NCI-H2107 treated with DMSO at 0.1 percent for 48 hours (cell line): ENCODE measurements around the gene FCGR3A.
"Not testable (repeated sequence)": the region's sequence is repeated elsewhere in the genome, so short reads cannot be mapped to it uniquely, and the experiment has no call there.

ENCODE experiments used
- DNase-seq: peaks from one replicate; lab custom pipeline; 2025; ENCODE audit not compliant: unreplicated experiment; lab: John Stamatoyannopoulos, UW

FCGR3A gene

DNA sequence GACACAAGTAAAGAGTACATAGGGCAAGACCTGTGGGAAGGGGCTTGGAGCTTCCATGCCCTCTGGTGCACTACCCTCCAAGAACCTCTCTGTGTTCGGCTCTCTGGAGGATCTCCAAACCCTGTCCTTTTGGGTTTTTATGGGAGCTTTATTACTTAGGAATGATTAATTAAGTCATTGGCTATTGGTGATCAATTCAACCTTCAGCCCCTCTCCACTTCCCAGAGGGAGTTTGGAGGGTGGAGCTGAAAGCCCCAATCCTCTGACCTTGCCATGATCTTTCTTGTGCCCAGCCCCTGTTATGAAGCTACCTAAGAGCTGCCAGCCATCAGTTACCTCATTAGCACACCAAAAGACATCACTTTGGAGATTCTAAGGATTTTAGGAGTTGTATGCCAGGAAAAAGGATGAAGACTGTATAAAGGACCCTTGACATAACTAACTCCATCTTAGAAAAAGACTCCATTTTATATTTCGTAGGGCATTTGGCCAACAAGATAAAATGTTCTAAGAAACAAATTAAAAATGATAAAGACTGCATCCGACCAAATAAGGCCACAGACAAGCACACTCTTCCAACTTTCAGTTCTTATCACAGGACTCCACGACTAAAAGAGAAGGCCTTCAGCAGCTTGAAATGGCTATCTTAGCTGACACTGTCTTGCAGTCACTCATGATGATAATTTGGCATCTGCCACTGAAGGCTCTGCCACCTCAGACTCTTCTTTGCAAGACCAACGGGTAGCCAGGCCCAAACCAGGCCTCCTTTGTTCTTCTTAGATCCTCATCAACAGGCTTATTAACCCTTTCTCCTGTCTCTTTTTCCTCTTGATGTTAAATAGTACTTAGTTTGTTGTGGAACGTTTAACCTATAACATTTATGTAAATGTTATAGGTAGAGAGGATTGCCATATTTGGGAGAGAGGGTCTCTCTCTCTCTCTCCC is 8.2 kb upstream of the FCGR3A start:
- DNase-seq, result not testable (repeated sequence)

- DNase-seq, result not testable (repeated sequence)
Measured at GRCh38 chr1:161556990-161557389, 7.4 kb upstream of the FCGR3A start.

GRCh38 chr1:161556143-161556542 is 6.5 kb upstream of the FCGR3A start:
- not testable (repeated sequence) for DNase-seq

DNA sequence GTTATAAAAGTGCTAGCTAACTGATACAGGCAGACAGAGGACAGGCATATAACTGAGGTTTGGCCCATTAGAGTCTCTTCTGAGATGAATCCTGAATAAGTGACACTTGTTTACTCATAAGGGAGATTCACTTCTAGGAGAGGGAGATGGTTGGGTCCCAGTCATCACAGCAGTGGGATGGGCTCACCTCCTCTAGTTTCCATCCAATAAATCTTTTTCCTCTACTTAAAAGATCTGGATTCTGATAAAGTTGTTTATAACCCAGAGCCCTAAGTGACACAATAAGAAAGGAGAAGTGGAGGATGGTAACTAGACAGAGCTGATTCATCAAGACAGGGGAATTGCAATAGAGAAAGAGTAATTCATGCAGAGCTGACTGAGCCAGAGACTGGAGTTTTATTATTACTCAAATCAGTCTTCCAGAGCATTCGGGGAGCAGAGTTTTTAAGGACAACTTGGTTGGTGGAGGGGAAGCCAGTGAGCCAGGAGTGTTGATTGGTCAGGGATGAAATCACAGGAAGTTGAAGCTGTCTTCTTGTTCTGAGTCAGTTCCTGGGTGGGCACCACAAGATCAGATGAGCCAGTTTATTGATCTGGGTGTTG is 5.3 kb upstream of the FCGR3A start:
- not testable (repeated sequence) for DNase-seq

GRCh38 chr1:161554340-161554739 is 4.7 kb upstream of the FCGR3A start:
- not testable (repeated sequence) for DNase-seq

- DNase-seq, result not testable (repeated sequence)
Measured at GRCh38 chr1:161553631-161554030, 4.0 kb upstream of the FCGR3A start.

- not testable (repeated sequence) for DNase-seq
Measured at GRCh38 chr1:161550942-161551341, 1.3 kb upstream of the FCGR3A start.

DNA sequence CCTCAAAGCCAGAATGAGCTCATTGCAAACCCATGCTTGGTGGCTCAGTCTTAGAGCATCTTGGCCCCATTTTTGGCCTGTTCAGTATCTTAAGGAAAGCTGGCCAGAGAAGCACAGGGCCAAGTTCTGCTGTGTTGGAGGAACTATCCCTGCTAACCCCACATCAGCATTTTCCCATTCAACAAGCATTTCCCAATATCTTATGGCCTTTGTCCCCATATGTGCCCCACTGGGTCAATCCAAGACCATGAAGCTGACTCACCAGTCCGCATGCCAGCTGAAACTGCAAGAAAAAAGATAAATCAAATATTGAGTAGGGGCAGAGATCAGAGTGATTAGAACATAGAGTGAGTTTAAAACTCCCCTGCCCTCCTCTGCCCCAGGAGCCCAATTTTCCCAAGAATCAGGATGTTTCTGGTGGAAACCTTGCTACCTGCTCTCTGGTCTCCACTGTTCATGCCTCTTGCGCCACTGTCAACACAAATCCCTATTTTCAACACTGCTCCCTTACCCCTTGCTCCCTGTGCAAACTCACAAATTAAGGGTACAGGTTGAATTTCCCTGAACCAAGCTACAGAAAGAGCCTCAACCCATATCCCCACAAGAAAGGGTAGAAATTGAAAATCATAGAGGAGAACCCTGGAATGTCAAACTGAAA is 740 bp downstream of the FCGR3A start:
- DNase-seq, result not testable (repeated sequence)

DNA sequence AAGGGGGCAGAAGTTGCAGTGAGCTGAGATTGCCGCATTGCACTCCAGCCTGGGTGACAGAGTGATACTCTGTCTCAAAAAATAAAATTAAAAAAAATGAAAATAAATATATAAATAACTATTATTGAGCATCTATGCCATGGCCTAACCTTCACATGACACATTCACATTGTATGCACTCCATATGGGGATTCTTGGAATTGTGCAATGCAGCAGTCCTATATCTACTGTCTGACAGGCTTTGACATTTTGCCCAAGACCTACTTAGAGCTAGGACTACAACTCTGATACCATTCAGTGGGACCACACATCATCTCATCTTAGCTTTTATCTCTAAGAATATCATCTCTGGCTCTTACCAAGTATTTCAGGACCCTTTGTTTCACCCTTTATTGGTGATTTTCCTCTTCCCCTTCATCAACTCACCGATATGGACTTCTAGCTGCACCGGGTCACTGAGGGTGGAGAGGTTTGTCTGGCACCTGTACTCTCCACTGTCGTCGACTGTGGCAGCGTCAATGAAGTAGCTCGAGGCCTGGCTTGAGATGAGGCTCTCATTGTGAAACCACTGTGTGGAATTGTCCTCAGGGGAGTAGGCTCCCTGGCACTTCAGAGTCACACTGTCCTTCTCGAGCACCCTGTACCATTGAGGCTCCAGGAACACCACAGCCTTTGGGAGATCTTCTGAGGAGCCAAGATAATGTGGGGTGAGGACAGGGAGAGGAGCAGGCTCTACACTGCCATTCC is 1.4 kb downstream of the FCGR3A start:
- DNase-seq, result not testable (repeated sequence)

GRCh38 chr1:161545005-161545731 is 4.5 kb downstream of the FCGR3A start:
- not testable (repeated sequence) for DNase-seq

- not testable (repeated sequence) for DNase-seq
Measured at GRCh38 chr1:161543125-161543524, 6.5 kb downstream of the FCGR3A start.

- DNase-seq, result not testable (repeated sequence)
Measured at GRCh38 chr1:161542091-161542559, 7.5 kb downstream of the FCGR3A start.

DNA sequence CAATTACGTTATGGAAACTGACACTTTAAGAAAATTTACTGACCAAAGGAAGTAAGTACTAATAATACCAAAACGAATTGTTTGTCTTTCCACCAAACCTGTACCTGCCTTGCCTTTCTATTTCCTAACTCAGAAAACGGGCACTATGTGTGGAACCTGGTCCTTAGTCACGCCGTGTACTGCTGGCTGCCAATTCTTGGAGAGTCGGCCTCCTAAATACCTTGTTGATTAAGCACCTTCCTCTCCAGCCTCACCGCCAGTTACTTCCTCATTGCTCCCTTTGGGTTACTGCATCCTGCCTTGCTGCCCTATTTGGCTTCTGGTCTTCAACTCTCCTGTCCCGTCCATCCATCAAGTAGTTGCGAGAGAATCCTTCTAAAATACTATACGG is 9.1 kb downstream of the FCGR3A start:
- DNase-seq, result not testable (repeated sequence)

DNA sequence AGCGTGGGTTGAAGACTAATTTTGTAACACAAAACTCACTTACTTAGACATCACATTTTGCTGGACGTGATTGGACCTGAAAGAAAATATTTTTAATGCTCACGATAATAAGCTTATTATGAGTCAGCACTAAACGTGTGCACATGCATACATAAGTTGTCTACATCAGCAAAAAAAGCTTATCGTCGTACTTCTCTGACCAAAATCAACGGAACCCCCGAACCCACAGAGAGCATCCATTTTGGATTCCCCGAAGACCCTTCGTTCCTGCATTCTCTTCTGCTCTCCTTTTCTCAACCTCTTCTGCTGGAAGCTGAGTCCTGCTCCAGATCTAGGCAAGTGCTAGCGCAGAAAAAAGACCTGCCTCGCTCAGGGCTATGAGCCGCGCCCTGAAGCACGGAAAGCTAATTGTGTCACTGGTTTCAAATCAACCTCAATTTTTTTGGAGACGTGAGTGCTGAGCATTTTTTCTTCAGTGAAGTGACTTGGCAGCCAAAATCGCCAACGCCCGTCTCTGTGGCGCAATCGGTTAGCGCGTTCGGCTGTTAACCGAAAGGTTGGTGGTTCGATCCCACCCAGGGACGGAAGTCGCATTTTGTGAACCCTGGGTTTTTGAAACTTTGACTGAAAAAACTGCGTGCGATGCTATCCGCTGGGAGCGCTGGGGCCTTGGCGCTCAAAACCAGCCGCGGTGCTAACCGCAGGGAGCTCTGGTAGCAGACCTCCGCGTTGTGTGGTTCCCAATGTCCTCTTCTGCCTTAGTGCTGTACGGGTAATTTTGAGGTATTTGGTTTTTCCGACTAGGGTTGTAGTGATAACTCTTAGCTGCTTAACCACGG is 9.7 kb downstream of the FCGR3A start:
- peak; percentile 47 for DNase-seq

DNA sequence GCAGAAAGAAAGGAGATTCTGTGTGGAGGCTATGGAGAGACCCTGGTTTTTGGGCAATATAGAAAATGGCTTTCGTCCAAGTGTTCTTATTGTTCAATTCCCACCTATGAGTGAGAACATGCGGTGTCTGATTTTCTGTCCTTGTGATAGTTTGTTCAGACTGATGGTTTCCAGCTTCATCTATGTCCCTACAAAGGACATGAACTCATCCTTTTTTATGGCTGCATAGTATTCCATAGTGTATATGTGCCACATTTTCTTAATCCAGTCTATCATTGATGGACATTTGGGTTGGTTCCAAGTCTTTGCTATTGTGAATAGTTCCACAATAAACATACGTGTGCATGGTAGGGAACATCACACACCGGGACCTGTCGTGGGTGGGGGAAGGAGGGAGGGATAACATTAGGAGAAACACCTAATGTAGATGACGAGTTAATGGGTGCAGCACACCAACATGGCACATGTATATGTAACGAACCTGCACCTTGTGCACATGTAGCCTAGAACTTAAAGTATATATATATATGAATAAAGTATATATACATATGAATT is 10.6 kb downstream of the FCGR3A start:
- not testable (repeated sequence) for DNase-seq

DNA sequence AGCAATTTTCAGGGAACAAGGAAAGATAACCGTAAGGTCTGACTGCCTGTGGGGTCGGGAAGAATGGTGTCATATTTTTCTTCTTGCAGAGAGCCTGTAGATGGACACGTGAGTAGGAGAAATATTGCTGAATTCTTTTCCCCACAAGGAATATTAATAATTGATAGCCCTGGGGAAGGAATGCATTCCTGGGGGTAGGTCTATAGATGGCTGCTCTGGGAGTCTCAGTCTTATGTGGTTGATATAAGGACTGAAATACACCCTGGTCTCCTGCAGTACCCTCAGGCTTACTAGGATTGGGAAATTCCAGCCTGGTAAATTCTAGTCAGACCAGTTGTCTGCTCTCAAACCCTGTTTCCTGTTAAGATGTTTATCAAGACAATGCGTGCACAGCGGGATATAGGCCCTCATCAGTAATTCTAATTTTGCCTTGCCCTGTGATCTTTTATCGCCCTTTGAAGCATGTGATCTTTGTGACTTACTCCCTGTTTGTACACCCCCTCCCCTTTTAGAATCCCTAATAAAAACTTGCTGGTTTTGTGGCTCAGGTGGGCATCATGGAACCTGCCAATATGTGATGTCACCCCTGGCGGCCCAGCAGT is 12.4 kb downstream of the FCGR3A start:
- DNase-seq, result not testable (repeated sequence)

- not testable (repeated sequence) for DNase-seq
Measured at GRCh38 chr1:161532644-161533567, 16.7 kb downstream of the FCGR3A start.
